Cortex of kidney (tissue), 1 donor: ENCODE results near the gene C14orf93.

Experiments used
- DNase-seq: peaks from one replicate; lab custom pipeline; 2025; lab: John Stamatoyannopoulos, UW

Gene C14orf93

DNA sequence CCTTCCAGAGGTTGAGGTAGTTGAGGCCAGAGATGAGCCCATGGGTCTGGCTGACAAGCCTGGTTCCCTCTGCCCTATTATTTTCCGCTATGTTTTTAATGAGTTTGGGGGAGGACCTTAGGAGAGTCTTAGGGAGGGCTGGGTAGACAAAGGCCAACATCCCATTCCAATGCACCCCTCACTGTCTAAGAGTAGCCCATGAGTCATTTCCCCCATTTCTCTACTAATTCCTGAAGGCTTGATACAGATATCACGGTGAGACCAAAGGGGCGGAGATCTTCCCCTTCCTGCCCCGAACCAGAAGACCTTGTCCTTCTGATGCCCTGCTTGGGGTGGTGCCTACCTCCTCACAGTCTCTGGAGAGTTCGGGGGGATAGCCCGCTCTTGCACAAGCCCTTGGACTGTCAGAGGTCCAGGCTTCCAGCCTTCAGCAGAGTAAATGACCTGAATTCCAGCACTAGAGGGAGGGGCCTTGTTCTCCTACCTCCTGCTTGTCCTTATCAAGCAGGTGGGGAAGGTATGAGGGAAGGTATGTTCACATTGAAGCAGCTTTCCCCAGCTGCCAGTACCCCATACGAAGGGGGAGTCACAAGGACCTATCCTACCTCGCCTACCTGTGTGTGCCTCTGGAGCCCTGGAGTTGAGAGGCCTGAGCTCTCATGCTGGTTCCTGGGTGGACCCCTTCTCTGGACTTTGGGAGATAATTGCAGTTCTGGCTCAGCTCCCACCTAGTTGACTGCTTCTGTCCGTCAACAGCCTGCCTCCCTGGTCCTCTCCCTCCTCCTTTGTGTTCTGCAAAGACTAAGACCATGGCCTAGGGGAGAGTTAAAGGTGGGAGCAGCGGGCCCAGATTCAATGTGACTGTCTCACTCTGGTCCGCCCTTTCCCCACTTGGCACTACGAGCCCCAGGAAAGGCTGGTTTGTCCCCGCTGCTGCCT, 35.7 kb upstream of the C14orf93 start:
- DNase-seq = no peak

DNA sequence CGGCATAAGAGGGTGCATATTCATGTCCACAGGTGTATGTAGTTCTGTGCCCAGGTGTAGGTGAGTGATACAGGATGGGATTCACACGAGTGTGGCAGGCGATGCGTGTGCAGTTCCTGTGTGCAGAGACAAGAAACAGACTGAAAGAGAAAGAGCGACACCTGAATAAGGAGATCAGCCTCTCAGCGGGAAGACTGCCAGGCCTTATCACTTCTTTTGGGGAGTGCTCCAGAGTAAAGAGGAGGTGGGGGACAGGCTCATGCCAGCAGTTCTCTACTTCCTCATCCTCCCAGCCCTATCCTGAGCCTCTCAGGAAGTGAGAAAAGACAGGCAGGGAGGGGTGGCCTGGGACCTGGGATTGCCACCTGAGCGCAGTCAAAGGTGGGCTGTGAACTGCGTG, 34.9 kb upstream of the C14orf93 start:
- no peak for DNase-seq

DNA sequence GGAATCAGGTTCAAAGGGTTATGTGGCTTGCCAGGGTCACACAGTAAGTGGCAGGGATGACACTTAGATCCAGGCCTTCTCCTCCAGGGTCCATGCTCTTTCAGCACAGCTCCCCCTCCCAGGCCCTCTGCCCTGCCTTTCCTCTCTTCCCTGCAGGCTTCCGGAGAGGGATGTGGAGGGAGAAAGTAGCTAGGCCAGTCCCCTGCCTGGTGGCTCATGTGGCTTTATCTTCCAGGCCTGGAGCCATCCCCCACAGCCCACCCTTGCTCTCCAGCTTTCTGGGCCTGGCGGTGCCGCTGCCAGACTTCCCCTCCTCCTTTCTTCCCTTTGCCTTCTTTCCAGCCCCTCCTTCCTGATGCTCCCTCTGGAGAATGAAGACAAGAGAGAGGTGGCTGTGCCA, 33.8 kb upstream of the C14orf93 start:
- DNase-seq = no peak

DNA sequence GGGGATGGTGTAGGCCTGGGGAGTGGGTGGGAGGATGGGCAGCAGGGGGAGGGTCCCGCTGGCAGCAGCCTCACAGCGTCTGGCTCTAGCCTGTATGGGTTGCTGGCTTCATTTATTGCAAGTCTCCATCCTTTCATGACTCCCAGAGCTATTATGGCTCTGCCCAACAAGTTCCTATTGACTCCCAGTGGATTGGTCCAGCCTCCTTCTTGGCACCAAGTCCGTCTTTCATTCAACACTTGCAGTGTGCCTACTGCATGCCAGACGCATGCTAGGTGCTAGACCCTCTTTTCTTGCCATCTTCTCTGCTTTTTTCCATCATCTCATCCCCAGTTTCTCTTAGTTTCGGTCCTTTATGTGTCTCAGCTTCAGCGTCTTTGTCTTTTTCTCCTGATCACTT, 33.2 kb upstream of the C14orf93 start:
- no peak for DNase-seq

DNA sequence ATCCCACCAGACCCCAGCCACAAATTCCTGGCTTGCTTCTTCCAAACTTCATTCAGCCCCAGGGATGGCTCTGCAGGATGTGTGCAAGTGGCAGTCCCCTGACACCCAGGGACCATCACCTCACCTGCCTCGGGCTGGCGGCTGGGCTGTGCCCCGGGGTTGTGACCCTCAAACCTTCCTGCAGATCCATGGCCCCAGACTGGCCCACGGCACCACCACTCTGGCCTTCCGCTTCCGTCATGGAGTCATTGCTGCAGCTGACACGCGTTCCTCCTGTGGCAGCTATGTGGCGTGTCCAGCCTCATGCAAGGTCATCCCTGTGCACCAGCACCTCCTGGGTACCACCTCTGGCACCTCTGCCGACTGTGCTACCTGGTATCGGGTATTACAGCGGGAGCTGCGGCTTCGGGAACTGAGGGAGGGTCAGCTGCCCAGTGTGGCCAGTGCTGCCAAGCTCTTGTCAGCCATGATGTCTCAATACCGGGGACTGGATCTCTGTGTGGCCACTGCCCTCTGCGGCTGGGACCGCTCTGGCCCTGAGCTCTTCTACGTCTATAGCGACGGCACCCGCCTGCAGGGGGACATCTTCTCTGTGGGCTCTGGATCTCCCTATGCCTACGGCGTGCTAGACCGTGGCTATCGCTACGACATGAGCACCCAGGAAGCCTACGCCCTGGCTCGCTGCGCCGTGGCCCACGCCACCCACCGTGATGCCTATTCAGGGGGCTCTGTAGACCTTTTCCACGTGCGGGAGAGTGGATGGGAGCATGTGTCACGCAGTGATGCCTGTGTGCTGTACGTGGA, 32.4 kb upstream of the C14orf93 start, which contains the start of gene PSMB11:
Gene PSMB11 (plus strand): TSS at position 51 of the 804 bp plus-strand sequence. CDS start 14 bp downstream, at position 65.
- DNase-seq = no peak

DNA sequence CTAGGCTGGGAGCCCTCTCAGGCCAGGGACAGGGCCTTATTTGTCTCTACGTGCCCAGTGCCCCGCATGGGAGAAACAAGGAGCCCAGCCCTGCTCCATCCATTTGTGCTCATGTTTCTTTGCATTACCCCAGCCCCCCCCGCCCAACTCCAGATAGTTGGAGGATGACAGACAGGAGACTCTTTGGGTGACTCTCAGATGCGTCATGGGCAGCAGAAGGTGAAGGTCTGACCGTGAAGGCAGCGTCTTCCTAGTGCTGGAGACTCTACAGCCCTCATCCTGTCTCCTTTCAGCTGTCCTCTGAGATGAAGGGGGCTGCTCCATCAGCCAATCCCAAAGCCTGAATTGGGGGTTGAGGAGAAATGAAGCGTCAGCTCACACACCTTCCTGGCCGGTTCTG, 31.8 kb upstream of the C14orf93 start:
- DNase-seq = no peak

DNA sequence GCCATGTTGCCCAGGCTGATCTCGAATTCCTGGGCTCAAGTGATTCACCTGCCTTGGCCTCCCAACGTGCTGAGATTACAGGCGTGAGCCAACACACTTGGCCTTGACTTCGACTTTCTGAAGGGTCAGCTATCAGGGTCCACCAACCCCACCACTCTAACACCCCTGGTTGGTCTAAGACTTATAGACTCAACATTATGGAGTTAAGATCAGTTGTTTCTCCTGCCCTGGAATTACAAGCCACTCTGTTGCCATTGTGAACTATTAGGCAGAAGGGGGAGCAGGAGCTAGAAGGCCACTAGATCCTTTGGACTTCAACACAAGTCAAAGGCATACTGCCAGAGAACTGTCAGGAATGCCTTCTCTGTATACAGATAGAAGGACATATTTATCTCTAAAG, 30.2 kb upstream of the C14orf93 start:
- no peak for DNase-seq

DNA sequence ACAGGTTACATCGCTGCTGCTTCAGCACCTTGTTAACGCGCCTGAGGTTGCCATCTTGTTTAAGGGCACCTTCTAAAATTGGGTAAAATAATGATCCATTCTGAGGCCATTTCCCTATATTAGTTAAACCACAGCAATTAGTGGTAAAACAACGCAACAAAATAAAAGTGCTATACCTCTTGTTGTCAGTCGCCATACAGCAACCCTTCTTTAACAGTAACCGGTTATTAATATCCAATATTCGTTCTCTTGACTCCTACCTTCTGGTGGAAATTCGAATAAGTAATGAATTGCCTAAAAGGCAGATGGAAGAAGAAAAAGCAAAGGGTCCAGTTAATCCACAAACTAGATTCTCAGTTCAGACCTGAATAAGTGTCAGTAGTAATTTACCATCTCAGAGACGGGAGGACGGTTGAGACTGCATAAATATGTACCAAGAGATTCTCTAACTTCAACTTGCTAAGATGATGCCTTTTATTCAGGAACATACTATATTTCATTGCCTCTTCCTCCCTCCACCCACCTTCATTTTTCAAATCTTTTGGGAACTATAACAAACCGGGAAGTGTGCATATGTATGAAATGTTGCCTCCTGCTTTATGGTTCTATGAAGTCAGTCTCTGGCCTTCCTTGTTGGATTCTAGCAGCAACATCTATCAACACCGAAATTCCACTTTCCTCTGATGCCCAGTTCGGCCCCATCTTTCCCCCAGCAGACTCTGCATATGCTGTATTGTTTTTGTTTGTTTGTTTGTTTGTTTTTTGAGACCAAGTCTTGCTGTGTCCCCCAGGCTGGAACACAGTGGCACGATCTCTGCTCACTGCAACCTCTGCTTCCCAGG, 25.6 kb upstream of the C14orf93 start:
- no peak for DNase-seq

DNA sequence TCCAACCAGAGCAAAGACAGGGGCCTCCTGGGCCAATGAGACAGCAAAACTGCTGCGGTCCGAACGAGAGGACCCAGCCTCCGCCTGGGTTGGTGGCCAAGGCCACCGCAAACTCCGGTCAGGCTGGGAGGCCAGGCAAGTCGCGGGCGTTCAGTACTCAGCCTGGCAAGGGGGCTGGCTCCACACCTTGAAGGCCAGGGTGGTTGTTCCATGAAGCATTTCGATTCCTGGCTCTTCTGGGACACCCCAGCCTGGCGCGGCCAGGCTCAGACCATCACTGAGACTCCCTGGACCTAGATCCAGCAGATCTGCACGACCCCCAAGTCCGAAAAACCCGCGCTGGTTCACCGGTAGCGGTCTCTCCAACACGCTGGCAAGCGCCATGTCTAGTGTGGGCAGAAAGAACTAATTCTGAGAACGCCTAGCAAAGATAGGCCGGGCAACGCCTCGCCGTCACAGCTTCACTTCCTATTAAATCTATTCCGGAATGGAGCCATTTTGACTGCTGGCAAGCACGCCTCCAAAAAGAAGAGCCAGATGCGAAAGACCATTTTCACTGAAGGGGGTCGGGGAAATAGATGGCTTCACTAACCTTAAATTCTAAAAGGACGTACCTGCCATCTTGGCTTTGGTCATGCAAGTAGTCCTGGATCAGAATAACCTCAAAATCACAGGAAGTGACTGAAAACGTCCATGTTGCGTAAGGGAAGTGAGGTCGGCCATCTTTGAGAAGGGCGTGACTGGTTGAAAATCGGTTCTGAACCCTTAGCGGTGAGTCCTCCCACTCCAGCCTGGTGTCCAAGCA, 24.8 kb upstream of the C14orf93 start, which contains the start of gene PSMB5:
Gene PSMB5 (minus strand): TSS at position 403 of the 805 bp plus-strand sequence. CDS start 19 bp downstream, at position 384.
- no peak for DNase-seq

DNA sequence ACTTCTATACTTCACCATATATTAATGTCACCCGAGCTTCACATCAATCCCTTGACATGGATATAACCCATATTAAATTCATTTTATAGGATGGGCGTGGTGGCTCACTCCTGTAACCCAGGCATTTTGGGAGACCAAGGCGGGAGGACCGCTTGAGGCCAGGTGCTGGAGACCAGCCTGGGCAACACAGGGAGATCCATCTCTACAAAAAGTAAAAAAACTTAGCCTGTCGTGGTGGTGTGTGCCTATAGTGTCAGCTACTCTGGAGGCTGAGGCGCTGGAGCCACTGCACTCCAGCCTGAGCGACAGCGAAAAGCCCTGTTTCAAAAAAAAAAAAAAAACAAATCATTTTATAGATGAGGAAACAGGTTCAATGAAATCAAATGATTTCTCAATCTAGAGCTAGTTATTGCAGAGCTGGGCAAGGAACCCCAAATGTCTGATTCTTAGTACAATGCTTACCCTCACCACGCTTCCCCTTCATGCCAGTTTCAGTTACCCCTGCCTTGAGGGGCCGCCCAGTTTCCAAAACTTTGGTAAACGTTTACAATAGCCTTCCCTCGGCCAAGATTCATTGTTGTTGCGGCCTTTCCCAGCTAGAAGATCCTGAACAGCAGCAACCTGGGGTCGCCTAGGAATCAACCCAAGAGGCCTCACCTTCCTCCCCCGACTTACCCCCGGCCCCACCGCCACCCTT, 24.0 kb upstream of the C14orf93 start:
- no peak for DNase-seq

DNA sequence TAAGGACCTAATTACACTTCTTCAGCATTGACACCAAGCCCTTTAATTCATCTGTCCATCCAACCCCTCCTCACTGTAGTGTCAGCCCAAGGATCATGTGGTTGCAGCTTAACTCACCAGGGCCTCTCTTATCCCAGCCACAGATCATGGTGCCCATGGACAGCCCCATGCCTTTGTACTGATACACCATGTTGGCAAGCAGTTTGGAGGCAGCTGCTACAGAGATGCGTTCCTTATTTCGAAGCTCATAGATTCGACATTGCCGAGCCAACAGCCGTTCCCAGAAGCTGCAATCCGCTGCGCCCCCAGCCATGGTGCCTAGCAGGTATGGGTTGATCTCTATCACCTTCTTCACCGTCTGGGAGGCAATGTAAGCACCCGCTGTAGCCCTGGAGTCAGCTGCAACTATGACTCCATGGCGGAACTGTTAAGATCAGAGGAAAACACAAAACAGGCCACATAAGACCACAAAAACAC, 23.3 kb upstream of the C14orf93 start:
- no peak for DNase-seq

DNA sequence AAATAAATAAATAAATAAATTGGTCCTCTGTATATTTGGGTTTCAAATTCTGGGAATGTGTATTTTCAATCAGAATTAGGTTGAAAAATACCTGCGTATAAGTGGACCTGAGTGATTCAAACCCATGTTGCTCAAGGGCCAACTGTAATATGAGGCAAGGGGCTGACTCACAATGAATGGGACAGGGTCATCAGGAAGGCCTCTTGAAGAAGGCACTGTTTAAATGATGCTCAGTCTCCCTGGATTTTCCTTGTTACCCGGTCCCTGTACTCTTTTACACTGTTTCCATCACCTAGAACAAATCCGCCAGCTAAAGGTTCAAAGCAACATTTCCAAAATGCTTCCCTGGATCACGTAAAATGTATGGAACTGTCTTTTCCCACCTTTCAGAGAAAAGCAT, 21.0 kb upstream of the C14orf93 start:
- no peak for DNase-seq

DNA sequence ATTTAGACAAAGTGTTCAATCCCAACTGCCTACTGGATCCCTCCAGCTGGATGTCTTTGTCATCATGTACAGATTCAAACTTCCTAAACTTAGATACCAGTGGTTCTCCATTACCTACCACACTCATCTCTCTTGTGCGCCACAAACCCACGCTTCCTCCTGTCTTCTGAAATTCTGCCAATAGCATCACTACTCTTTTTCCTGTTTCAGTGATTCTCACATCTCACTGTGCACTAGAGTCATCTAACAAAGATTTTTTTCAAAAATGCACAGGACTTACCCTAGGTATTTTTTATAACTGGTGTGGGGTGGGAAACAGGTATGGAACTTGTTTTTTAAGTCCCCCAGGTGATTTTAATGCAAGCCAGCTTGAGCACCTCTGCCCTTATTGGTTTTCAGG, 18.9 kb upstream of the C14orf93 start:
- no peak for DNase-seq

DNA sequence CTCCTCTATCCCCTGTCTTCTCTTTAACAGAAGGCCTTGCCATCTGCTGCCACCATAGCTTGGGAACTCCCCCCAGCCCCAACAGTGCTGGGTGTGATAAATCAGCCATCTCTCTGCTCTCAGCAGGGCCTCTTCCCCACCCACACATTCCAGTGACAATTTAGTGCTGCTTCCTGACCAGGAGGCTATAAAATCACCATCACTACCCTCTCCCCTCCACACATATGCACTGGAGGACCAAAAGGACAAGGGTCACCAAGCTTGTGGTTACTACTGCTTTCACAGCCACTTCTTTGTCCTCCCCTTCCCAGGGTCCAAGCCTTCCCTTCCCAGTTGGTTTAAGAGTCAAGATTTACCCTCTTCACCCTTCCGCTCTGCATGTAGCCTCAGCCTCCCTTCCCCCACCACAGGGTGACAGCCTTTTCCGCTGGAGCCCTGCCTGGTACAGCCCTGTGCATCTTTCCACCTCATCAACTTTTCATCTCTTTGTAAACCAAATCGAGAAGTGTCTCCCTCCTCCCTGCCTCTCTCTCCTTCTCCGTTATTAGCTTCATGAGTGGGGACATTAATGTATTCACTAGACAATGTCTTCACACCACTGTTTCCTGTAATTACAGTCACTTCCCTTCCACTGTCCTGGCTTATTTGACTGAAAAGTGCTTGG, 15.3 kb upstream of the C14orf93 start:
- DNase-seq = no peak

DNA sequence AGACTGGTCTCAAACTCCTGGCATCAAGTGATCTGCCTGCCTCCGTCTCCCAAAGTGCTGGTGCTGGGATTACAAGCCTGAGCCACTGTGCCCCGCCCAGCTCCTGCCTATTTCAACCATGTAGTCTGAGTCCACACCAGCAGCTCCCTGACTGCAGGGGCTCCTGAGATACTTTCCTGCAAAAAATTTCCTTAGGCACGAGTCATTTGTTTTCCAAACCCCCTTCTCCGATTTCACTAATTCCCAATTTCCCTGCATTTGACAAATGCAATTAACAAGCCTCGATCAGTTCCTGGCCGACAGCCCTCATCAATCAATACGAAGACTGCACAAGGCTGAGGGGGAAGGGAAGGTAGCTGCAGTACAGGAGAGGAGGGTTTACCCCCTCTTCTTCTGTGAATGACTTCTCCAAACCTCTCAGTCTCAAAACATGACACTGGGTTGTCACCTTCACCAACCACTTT, 14.7 kb upstream of the C14orf93 start:
- no peak for DNase-seq

DNA sequence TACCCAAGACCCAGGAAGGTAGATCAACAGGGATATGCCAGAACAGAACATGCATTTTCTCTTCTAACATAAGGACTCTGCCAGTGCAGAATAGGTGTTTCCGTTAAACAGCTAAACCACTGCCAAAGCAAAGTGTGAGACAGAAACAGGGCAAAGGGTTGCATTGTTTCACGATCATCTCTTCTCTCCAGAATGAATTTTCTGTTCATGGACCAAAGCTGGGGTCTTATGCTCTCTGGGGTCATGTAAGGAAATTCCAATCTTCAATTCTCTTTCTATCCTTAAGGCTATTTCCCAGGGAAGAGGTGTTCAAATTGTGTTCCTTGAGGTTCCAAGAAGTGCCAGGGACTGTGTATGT, 13.8 kb upstream of the C14orf93 start:
- no peak for DNase-seq

DNA sequence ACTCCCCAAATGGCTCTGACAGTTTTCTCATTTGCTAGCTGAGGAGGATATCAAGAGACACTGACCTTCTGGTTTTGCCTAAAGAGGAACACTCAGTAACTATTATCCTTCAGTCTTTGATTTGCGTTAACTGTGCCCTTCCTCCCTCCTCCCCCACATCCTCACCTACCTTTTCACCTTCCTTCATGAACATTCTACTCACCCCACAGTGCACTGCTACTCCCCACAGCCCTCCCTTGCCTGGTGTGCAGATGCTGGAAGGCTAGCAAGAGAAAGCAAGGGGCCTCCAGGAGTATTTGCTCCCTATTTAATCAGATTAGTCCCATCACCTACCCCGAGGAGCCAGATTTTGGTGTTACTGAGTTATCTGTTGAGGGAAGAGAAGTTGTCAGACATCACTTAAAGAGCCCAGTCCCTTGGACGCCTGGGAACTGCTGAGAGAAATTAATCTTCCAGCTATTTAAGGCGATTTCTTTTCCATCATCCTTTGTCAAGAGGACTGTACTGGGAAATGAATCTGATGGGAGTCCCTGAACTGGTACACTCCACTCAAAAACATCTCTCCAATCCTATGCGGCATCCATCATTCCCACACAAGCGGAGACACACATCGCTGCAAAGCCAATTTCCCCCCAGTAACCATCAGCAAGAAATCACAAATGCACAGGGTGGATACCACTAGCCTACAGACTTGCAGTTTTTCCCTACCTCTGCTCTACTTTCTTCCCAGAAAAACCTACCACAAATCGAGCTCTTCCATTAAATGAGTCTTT, 13.3 kb upstream of the C14orf93 start:
- no peak for DNase-seq

DNA sequence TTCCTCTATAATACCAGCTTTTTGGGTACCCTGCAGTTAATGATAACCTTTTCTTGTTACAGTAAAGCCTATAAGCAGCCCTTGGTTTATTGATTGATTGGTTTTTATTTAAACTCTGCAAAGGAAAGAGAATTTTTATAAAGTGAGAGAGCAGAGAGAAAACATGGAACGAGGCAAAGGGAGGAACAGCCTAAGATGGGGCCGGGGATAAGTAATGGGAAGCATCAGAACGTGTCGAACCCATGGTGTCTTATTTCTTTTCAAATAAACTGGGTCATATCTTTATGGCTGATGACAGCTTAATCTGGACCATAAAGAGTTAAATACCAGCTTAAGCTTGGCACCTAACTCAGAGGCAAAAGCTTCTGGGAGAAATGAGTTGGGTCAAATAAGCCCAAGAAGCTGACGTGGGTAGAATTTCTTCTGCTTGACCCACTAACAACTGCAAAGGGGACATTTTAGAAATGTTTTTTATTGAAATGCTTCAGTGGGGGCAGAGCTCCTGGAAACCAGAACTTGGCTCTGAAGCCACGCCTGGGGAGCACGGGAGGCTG, 12.0 kb upstream of the C14orf93 start:
- DNase-seq = no peak

DNA sequence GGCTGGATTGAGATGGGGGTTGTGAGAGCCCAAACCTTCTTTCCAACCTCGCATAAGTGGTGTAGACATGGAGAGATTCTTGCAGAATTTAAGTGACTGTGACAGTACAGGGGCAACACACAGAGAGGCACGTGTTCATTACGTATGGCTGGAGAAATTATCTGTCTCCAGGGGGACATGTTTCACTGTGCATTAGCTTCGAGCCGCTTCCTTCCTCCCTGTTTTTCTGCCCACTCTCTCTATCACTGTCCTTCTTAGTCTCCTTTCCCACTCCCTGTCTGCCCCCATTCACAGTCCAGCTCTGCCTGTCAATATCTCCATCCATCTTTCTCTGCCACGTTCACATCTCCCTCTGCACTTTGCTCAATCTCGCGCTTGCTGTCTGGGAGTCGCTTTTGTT, 11.5 kb upstream of the C14orf93 start:
- DNase-seq = no peak
